Measurements from ENCODE around the gene SLIT3.

Gene SLIT3

GRCh38 chr5:168921147-168921866 lies 379.6 kb downstream of the SLIT3 start:
- H2AFZ ChIP-seq (ENCODE audit: low read depth, low read length): no peak overlapping the region
- H3K4me3 ChIP-seq (ENCODE audit: low read length): no peak overlapping the region
- H3K9me3 ChIP-seq (ENCODE audit: insufficient read depth, low read length): no peaks in the 10 kb centered on the region
- peaks cover 68% of the 10 kb centered on the region for H3K27me3 ChIP-seq (ENCODE audit: low read depth, low read length)
- H3K27ac ChIP-seq (ENCODE audit: low read length): no peak overlapping the region
- no peak overlapping the region for H3K9ac ChIP-seq (ENCODE audit: low read length)
- TF ChIP-seq CTCF (IDR thresholded peaks at IDR 0.05; ENCODE audit: low read depth, low read length): no peak
- no peak for TF ChIP-seq EZH2phosphoT487 (IDR thresholded peaks at IDR 0.05; ENCODE audit: low read depth)
- H3K4me2 ChIP-seq (ENCODE audit: low read length): no peak overlapping the region
- no peaks in the 10 kb centered on the region for H3K79me2 ChIP-seq (ENCODE audit: low read length)
- H4K20me1 ChIP-seq (ENCODE audit: insufficient read depth, low read length): no peaks in the 10 kb centered on the region; the same call in 1 of the 2 replicates
- H3K4me1 ChIP-seq (ENCODE audit: low read length): peaks cover 28% of the 10 kb centered on the region
- H3K36me3 ChIP-seq (replicated peaks; ENCODE audit: low read depth, low read length): no peaks in the 10 kb centered on the region

GRCh38 chr5:168920019-168920810 lies 380.7 kb downstream of the SLIT3 start:
- H3K4me2 ChIP-seq (ENCODE audit: low read length): peak overlapping the region; percentile 32
- H3K79me2 ChIP-seq (ENCODE audit: low read length): no peaks in the 10 kb centered on the region
- H3K36me3 ChIP-seq (replicated peaks; ENCODE audit: low read depth, low read length): no peaks in the 10 kb centered on the region
- H3K9me3 ChIP-seq (ENCODE audit: insufficient read depth, low read length): no peaks in the 10 kb centered on the region
- H2AFZ ChIP-seq (ENCODE audit: low read depth, low read length): no peak overlapping the region
- peaks cover 28% of the 10 kb centered on the region for H3K4me1 ChIP-seq (ENCODE audit: low read length)
- H3K9ac ChIP-seq (ENCODE audit: low read length): no peak overlapping the region
- no peaks in the 10 kb centered on the region; the same call in 1 of the 2 replicates for H4K20me1 ChIP-seq (ENCODE audit: insufficient read depth, low read length)
- TF ChIP-seq CTCF (IDR thresholded peaks at IDR 0.05; ENCODE audit: low read depth, low read length): no peak
- no peak for TF ChIP-seq EZH2phosphoT487 (IDR thresholded peaks at IDR 0.05; ENCODE audit: low read depth)
- H3K27ac ChIP-seq (ENCODE audit: low read length): no peak overlapping the region
- H3K27me3 ChIP-seq (ENCODE audit: low read depth, low read length): peaks cover 66% of the 10 kb centered on the region
- no peak overlapping the region for H3K4me3 ChIP-seq (ENCODE audit: low read length)

- Histone ChIP-seq H3K9ac (ENCODE audit: low read length) (no peak overlapping the region), H2AFZ (ENCODE audit: low read depth, low read length) (no peak overlapping the region), H3K79me2 (ENCODE audit: low read length) (no peaks in the 10 kb centered on the region), H3K4me1 (ENCODE audit: low read length) (peaks cover 28% of the 10 kb centered on the region), H3K27ac (ENCODE audit: low read length) (no peak overlapping the region), H3K27me3 (ENCODE audit: low read depth, low read length) (peaks cover 69% of the 10 kb centered on the region), H3K4me2 (ENCODE audit: low read length) (peak overlapping the region; percentile 57), H3K36me3 (replicated peaks; ENCODE audit: low read depth, low read length) (no peaks in the 10 kb centered on the region), H3K4me3 (ENCODE audit: low read length) (no peak overlapping the region; the same call in 1 of the 2 replicates), H4K20me1 (ENCODE audit: insufficient read depth, low read length) (no peaks in the 10 kb centered on the region; the same call in 1 of the 2 replicates), H3K9me3 (ENCODE audit: insufficient read depth, low read length) (no peaks in the 10 kb centered on the region)
- TF ChIP-seq EZH2phosphoT487 (IDR thresholded peaks at IDR 0.05; ENCODE audit: low read depth): no peak
- no peak for TF ChIP-seq CTCF (IDR thresholded peaks at IDR 0.05; ENCODE audit: low read depth, low read length)
These were observed 382.9 kb downstream of the SLIT3 start for GRCh38 chr5:168917947-168918600.

GRCh38 chr5:168916852-168917251 lies 384.1 kb downstream of the SLIT3 start:
- Histone ChIP-seq H3K9me3 (ENCODE audit: insufficient read depth, low read length) (no peaks in the 10 kb centered on the region), H3K4me1 (ENCODE audit: low read length) (peaks cover 28% of the 10 kb centered on the region), H3K9ac (ENCODE audit: low read length) (no peak overlapping the region), H3K4me3 (ENCODE audit: low read length) (no peak overlapping the region), H3K27me3 (ENCODE audit: low read depth, low read length) (peaks cover 81% of the 10 kb centered on the region), H3K79me2 (ENCODE audit: low read length) (no peaks in the 10 kb centered on the region), H3K4me2 (ENCODE audit: low read length) (no peak overlapping the region), H4K20me1 (ENCODE audit: insufficient read depth, low read length) (no peaks in the 10 kb centered on the region; the same call in 1 of the 2 replicates), H3K36me3 (replicated peaks; ENCODE audit: low read depth, low read length) (no peaks in the 10 kb centered on the region), H2AFZ (ENCODE audit: low read depth, low read length) (no peak overlapping the region), H3K27ac (ENCODE audit: low read length) (no peak overlapping the region)
- no peak for TF ChIP-seq EZH2phosphoT487 (IDR thresholded peaks at IDR 0.05; ENCODE audit: low read depth)
